Measurements from ENCODE around the gene SH3TC1. TPM values are rescaled to one million over a fixed set of nuclear protein-coding genes. Genes with fewer than 3 reads are reported as not detected.

SH3TC1 gene
- total and polyA plus RNA-seq, 2 of the 8 experiments (the other 6 are each of a cell fraction or from before 2014, with no cell fraction given) = 0.15 TPM; not detected in 1

- Histone ChIP-seq H2BK120ac (replicated peaks; ENCODE audit: low read depth, low read length) (no peak overlapping the region), H3K79me2 (ENCODE audit: control insufficient read depth in 1 of 2, insufficient read depth in 2 of 2, low read length in 2 of 2) (no peaks in the 10 kb centered on the region), H3K36me3 (ENCODE audit: control insufficient read depth in 2 of 4, insufficient read depth in 4 of 4, low read length in 3 of 4) (no peaks in the 10 kb centered on the region), H3K23ac (ENCODE audit: insufficient read length) (no peak overlapping the region), H3K23me2 (ENCODE audit: low read depth, low read length) (no peaks in the 10 kb centered on the region), H2AK5ac (ENCODE audit: low read depth, low read length) (no peak overlapping the region; the same call in 1 of the 2 replicates), H2AFZ (ENCODE audit: low read length) (no peak overlapping the region), H2BK5ac (ENCODE audit: low read depth, low read length) (no peak overlapping the region), H2BK15ac (ENCODE audit: low read length) (no peak overlapping the region), H3K56ac (replicated peaks; ENCODE audit: insufficient read length, low read depth, low read length) (no peak overlapping the region), H2BK20ac (ENCODE audit: low read length) (no peak overlapping the region), H3K9ac (replicated peaks in 1 of 4; ENCODE audit: extremely low read depth in 1 of 4, low read depth in 3 of 4, low read length in 3 of 4) (no peak overlapping the region), H3K4ac (replicated peaks; ENCODE audit: insufficient read length, low read depth, low read length) (no peak overlapping the region), H4K91ac (replicated peaks; ENCODE audit: insufficient read length, low read length) (no peak overlapping the region), H4K20me1 (replicated peaks in 1 of 2; ENCODE audit: control insufficient read depth in 1 of 2, insufficient read depth in 2 of 2, low read length in 2 of 2) (peaks cover 0 to 1% of the 10 kb centered on the region in 2 experiments), H3K79me1 (ENCODE audit: low read depth, low read length) (no peaks in the 10 kb centered on the region), H3K27ac (ENCODE audit: low read depth, low read length) (no peak overlapping the region), H3K4me2 (ENCODE audit: insufficient read depth in 1 of 2, low read depth in 2 of 2, low read length in 2 of 2) (no peak overlapping the region), H3K14ac (ENCODE audit: insufficient read length) (no peak overlapping the region), H2BK12ac (ENCODE audit: low read depth, low read length) (no peak overlapping the region), H3K27me3 (replicated peaks in 1 of 4; ENCODE audit: control insufficient read depth in 3 of 4, extremely low read depth in 1 of 4, insufficient read depth in 3 of 4, low read length in 3 of 4) (no peaks in the 10 kb centered on the region), H3K4me1 (replicated peaks in 1 of 4; ENCODE audit: control insufficient read depth in 3 of 4, insufficient read depth in 4 of 4, low read length in 3 of 4) (no peaks in the 10 kb centered on the region), H4K5ac (ENCODE audit: insufficient read length, low read depth, low read length) (no peak overlapping the region), H3K9me3 (ENCODE audit: insufficient read depth in 2 of 2, low read depth in 1 of 2, low read length in 1 of 2) (no peaks in the 10 kb centered on the region), H4K8ac (ENCODE audit: extremely low read depth, insufficient read depth, low read length) (no peak overlapping the region), H3K4me3 (ENCODE audit: extremely low read depth in 1 of 4, insufficient read depth in 2 of 4, low read depth in 3 of 4, low read length in 4 of 4) (no peak overlapping the region), H3K18ac (ENCODE audit: extremely low read depth, low read length) (no peak overlapping the region)
- CTCF ChIA-PET (ENCODE audit: partially characterized antibody) = interaction anchor here (0.6 to 2.1 kb wide), 3 partner anchors 19 to 459 kb away, joined by 3 to 6 read pairs (median 5); no protein-coding TSS in a partner anchor
- no peak for FAIRE-seq
- 85% methylated on average over 15 of the region's 16 CpGs; no CpG with 5 or more reads in 1 of the 2 experiments for WGBS, 2 experiments (ENCODE audit: extremely low coverage in 1 of 2, insufficient coverage in 1 of 2, insufficient read length in 1 of 2, insufficient replicate concordance in 2 of 2, low coverage in 1 of 2, low lambda C conversion rate in 2 of 2, missing lambda C conversion rate in 1 of 2)
- DNase-seq (ENCODE audit: low read depth in 1 of 2, low spot score in 2 of 2) = no peak
- POLR2A ChIA-PET (ENCODE audit: partially characterized antibody) = no interaction called here
- TF ChIP-seq SIX5 (IDR thresholded peaks at IDR 0.05; ENCODE audit: low read depth, low read length) = no peak
- no peak for TF ChIP-seq MAFK (IDR thresholded peaks at IDR 0.05; ENCODE audit: low read depth, low read length)
- no peak for TF ChIP-seq POLR2AphosphoS5 (IDR thresholded peaks at IDR 0.05; ENCODE audit: low read depth, low read length)
- no peak for TF ChIP-seq EZH2 (IDR thresholded peaks at IDR 0.05; ENCODE audit: low read depth, low read length, severe bottlenecking)
- TF ChIP-seq SUZ12 (IDR thresholded peaks at IDR 0.05; ENCODE audit: low read length) = no peak
- TF ChIP-seq, protein P1, sequence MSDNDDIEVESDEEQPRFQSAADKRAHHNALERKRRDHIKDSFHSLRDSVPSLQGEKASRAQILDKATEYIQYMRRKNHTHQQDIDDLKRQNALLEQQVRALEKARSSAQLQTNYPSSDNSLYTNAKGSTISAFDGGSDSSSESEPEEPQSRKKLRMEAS (IDR thresholded peaks at IDR 0.05) = no peak
- no peak for TF ChIP-seq JUN (IDR thresholded peaks at IDR 0.05; ENCODE audit: low read depth, low read length)
- TF ChIP-seq TCF12 (IDR thresholded peaks at IDR 0.05; ENCODE audit: low read depth, low read length) = no peak
- no peak for TF ChIP-seq BCL11A (IDR thresholded peaks at IDR 0.05; ENCODE audit: low read depth in 2 of 2, low read length in 2 of 2)
- TF ChIP-seq, protein P2, sequence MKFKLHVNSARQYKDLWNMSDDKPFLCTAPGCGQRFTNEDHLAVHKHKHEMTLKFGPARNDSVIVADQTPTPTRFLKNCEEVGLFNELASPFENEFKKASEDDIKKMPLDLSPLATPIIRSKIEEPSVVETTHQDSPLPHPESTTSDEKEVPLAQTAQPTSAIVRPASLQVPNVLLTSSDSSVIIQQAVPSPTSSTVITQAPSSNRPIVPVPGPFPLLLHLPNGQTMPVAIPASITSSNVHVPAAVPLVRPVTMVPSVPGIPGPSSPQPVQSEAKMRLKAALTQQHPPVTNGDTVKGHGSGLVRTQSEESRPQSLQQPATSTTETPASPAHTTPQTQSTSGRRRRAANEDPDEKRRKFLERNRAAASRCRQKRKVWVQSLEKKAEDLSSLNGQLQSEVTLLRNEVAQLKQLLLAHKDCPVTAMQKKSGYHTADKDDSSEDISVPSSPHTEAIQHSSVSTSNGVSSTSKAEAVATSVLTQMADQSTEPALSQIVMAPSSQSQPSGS (IDR thresholded peaks at IDR 0.05; ENCODE audit: low read length) = no peak
- TF ChIP-seq POLR2A (IDR thresholded peaks at IDR 0.05; ENCODE audit: control extremely low read depth in 1 of 2, low read depth in 2 of 2, low read length in 2 of 2) = no peak
- TF ChIP-seq NRF1 (IDR thresholded peaks at IDR 0.05; ENCODE audit: low read depth, low read length) = no peak
These were observed 86.3 kb downstream of the SH3TC1 start for GRCh38 chr4:8285143-8285975.
